K562 (cell line): ENCODE results near the gene PODXL. TPM values are rescaled to one million over a fixed set of nuclear protein-coding genes. Genes with fewer than 3 reads are reported as not detected.
A peak's percentile ranks its signal among the peaks of the same experiment; 100 is the strongest.

Experiments
- ASH1L ChIP-seq: fragments of 450-650 bp; IDR thresholded peaks from 2 replicates; pipeline ENCODE4 v1.6.1; 2018; ENCODE audit warnings: borderline replicate concordance, mild to moderate bottlenecking, low read depth; ENCODE audit not compliant: partially characterized antibody
- ATF1 ChIP-seq, 2 experiments: fragments of 450-650 bp in 1 of 2; IDR thresholded peaks; 2 replicates each; pipeline ENCODE4 v1.6.1; 2016; ENCODE audit warnings: missing compliant biosample characterization in 1 of 2, missing genetic modification characterization in 1 of 2
- ETV5 ChIP-seq: sonication (generic); formaldehyde crosslinking; IDR thresholded peaks from 2 replicates; pipeline ENCODE4 v1.4.0; 2020; ENCODE audit warnings: low read depth, mild to moderate bottlenecking, missing genetic modification reagents
- HDAC6 ChIP-seq: IDR thresholded peaks from 2 replicates; pipeline ENCODE4 v1.6.1; 2012; ENCODE audit warnings: low read depth, mild to moderate bottlenecking, control low read depth, inconsistent platforms, low read length, moderate library complexity
- HDGF ChIP-seq: fragments of 450-650 bp; IDR thresholded peaks from 2 replicates; pipeline ENCODE4 v1.6.1; 2016
- HEY1 ChIP-seq: fragments of 250-450 bp; sonication (Bioruptor Pico); IDR thresholded peaks from 2 replicates; pipeline ENCODE4 v1.5.0; 2020; ENCODE audit warnings: mild to moderate bottlenecking, moderate library complexity, borderline replicate concordance
- HNRNPLL ChIP-seq: fragments of 200-400 bp; formaldehyde crosslinking; IDR thresholded peaks from 2 replicates; pipeline ENCODE4 v1.6.1; 2017; ENCODE audit warnings: low read length, low read depth, mild to moderate bottlenecking; ENCODE audit not compliant: poor library complexity, severe bottlenecking
- IRF2 ChIP-seq: sonication (generic); formaldehyde crosslinking; IDR thresholded peaks from 2 replicates; pipeline ENCODE4 v1.8.1; 2022; ENCODE audit warnings: mild to moderate bottlenecking, missing genetic modification reagents
- KLF1 ChIP-seq: fragments of 450-650 bp; IDR thresholded peaks from 2 replicates; pipeline ENCODE4 v1.6.1; 2016; ENCODE audit warnings: missing genetic modification characterization, missing compliant biosample characterization
- PHF8 ChIP-seq: fragments of 200-600 bp; sonication (generic); IDR thresholded peaks from 2 replicates; pipeline ENCODE4 v1.6.1; 2012; ENCODE audit warnings: mixed run types, mild to moderate bottlenecking, inconsistent platforms, low read length, moderate library complexity, borderline replicate concordance
- PKNOX1 ChIP-seq: fragments of 450-650 bp; IDR thresholded peaks from 2 replicates; pipeline ENCODE4 v1.6.1; 2016
- RBM25 ChIP-seq: fragments of 200-400 bp; formaldehyde crosslinking; IDR thresholded peaks from 2 replicates; pipeline ENCODE4 v1.6.1; 2018; ENCODE audit warnings: low read length, low read depth, moderate library complexity; ENCODE audit not compliant: severe bottlenecking
- TEAD2 ChIP-seq: fragments of 450-650 bp; IDR thresholded peaks from 2 replicates; pipeline ENCODE4 v1.6.1; 2016; ENCODE audit warnings: missing genetic modification characterization, control low read depth, missing compliant biosample characterization
- TGIF2 ChIP-seq: sonication (generic); formaldehyde crosslinking; IDR thresholded peaks from 2 replicates; pipeline ENCODE4 v1.8.1; 2022; ENCODE audit warnings: mild to moderate bottlenecking, missing genetic modification reagents, moderate library complexity
- TRIM24 ChIP-seq, 2 experiments: fragments of 450-650 bp; IDR thresholded peaks; 2 replicates each; pipeline ENCODE4 v1.6.1; 2016
- ZBED1 ChIP-seq: IDR thresholded peaks from 2 replicates; pipeline ENCODE4 v1.6.1; 2014
- ZNF253 ChIP-seq: fragments of 250-450 bp; sonication (Bioruptor Pico); conservative IDR thresholded peaks from 2 replicates; pipeline ENCODE4 v1.6.1; 2021; ENCODE audit warnings: mild to moderate bottlenecking
- ZNF561 ChIP-seq: fragments of 450-650 bp; formaldehyde crosslinking; conservative IDR thresholded peaks from 2 replicates; pipeline ENCODE4 v1.4.0; 2020; ENCODE audit warnings: mild to moderate bottlenecking, moderate library complexity
- ZNF639 ChIP-seq, 2 experiments: fragments of 200-800 bp in 1 of 2; sonication (Bioruptor generic) in 1 of 2; sonication (generic) in 1 of 2; formaldehyde crosslinking in 1 of 2; IDR thresholded peaks in 1 of 2; conservative IDR thresholded peaks in 1 of 2; 2 replicates each; pipeline versions ENCODE4 v1.5.0 to v1.6.1; 2016 to 2020; ENCODE audit warnings: missing compliant biosample characterization in 1 of 2, missing genetic modification characterization in 1 of 2, missing genetic modification reagents in 1 of 2
- ZNF699 ChIP-seq: fragments of 250-450 bp; sonication (Bioruptor Pico); IDR thresholded peaks from 2 replicates; pipeline ENCODE4 v1.8.0; 2021; ENCODE audit warnings: mild to moderate bottlenecking, moderate library complexity; ENCODE audit not compliant: insufficient replicate concordance
- ZSCAN29 ChIP-seq: fragments of 450-650 bp; IDR thresholded peaks from 2 replicates; pipeline ENCODE4 v1.6.1; 2017
- polyA plus RNA-seq, 8 experiments: library from polyadenylated mRNA; depleted of rRNA in 4 of 8; stranded (reverse) in 5 of 8; unstranded in 3 of 8; fragments of >200 nt; fragmentation: Nextera tagmentation in 2 of 8; fragmentation: Illumina TruSeq in 1 of 8; extraction: Ambion mirVana in 2 of 8; extraction: Trizol in 1 of 8; gene quantifications; 2 replicates each; pipeline versions ENCODE4 v1.2.1 to v1.2.3, GENCODE V29; 2011 to 2014; ENCODE audit warnings: inconsistent platforms in 1 of 8, missing spikeins in 1 of 8
- total RNA-seq, 7 experiments: library from RNA; depleted of rRNA in 6 of 7; stranded (reverse); fragments of >200 nt in 6 of 7; fragmentation: Illumina TruSeq in 2 of 7; extraction: Trizol in 2 of 7; gene quantifications; 2 replicates each; pipeline versions ENCODE4 v1.2.1 to v1.2.3, GENCODE V29; 2011 to 2021; ENCODE audit warnings: low replicate concordance in 1 of 7
- TF ChIP-seq, protein P1 (sequence below): sonication (generic); formaldehyde crosslinking; IDR thresholded peaks from 2 replicates; pipeline ENCODE4 v1.8.0; 2022; ENCODE audit warnings: mild to moderate bottlenecking, missing genetic modification reagents
- TF ChIP-seq, protein P2 (sequence below), 2 experiments: fragments of 450-650 bp; conservative IDR thresholded peaks; 2 replicates each; pipeline ENCODE4 v1.6.1; 2017; ENCODE audit warnings: mild to moderate bottlenecking in 2 of 2, moderate library complexity in 2 of 2
- TF ChIP-seq, protein P3 (sequence below): IDR thresholded peaks from 2 replicates; pipeline ENCODE4 v1.6.1; 2016; ENCODE audit warnings: missing genetic modification characterization, missing compliant biosample characterization

The PODXL gene
- total and polyA plus RNA-seq, 9 of the 15 experiments (the other 6 are each of a cell fraction or from before 2014, with no cell fraction given): 0.01 to 0.73 (median 0.07) TPM

GRCh38 chr7:131586259-131586658 lies 29.8 kb upstream of the PODXL start (continued):
- TF ChIP-seq PKNOX1 (peak; percentile 44; the same call in 1 of the 2 replicates), TEAD2 (tag) (no peak), TGIF2 (no peak), ZNF699 (no peak), ETV5 (CRISPR knock-in tag) (peak; percentile 74; the same call in 1 of the 2 replicates), TRIM24 (IDR thresholded peaks at IDR 0.05) (peak; percentile 72 to 73; a peak in 2 of 4 replicates), HDGF (no peak), ZNF639 (CRISPR knock-in tag; conservative IDR thresholded peaks at IDR 0.05 in 1 of 2, IDR thresholded peaks at IDR 0.05 in 1 of 2) (peak in 1 of 2 experiments; percentile 57; a peak in 2 of 4 replicates), IRF2 (no peak), ZNF561 (CRISPR knock-in tag) (no peak), ZBED1 (no peak), ASH1L (no peak), HNRNPLL (no peak), HEY1 (CRISPR knock-in tag) (no peak), PHF8 (no peak), ZSCAN29 (no peak), ZNF253 (CRISPR knock-in tag) (no peak), ATF1 (CRISPR knock-in tag; IDR thresholded peaks at IDR 0.05) (no peak), ATF1 (tag; IDR thresholded peaks at IDR 0.05) (peak; percentile 75), KLF1 (tag) (no peak), RBM25 (no peak), HDAC6 (no peak)
- TF ChIP-seq, protein P1, sequence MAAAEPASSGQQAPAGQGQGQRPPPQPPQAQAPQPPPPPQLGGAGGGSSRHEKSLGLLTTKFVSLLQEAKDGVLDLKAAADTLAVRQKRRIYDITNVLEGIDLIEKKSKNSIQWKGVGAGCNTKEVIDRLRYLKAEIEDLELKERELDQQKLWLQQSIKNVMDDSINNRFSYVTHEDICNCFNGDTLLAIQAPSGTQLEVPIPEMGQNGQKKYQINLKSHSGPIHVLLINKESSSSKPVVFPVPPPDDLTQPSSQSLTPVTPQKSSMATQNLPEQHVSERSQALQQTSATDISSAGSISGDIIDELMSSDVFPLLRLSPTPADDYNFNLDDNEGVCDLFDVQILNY (CRISPR knock-in tag): no peak
- TF ChIP-seq, protein P2, sequence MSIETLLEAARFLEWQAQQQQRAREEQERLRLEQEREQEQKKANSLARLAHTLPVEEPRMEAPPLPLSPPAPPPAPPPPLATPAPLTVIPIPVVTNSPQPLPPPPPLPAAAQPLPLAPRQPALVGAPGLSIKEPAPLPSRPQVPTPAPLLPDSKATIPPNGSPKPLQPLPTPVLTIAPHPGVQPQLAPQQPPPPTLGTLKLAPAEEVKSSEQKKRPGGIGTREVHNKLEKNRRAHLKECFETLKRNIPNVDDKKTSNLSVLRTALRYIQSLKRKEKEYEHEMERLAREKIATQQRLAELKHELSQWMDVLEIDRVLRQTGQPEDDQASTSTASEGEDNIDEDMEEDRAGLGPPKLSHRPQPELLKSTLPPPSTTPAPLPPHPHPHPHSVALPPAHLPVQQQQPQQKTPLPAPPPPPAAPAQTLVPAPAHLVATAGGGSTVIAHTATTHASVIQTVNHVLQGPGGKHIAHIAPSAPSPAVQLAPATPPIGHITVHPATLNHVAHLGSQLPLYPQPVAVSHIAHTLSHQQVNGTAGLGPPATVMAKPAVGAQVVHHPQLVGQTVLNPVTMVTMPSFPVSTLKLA (conservative IDR thresholded peaks at IDR 0.05): no peak
- TF ChIP-seq, protein P3, sequence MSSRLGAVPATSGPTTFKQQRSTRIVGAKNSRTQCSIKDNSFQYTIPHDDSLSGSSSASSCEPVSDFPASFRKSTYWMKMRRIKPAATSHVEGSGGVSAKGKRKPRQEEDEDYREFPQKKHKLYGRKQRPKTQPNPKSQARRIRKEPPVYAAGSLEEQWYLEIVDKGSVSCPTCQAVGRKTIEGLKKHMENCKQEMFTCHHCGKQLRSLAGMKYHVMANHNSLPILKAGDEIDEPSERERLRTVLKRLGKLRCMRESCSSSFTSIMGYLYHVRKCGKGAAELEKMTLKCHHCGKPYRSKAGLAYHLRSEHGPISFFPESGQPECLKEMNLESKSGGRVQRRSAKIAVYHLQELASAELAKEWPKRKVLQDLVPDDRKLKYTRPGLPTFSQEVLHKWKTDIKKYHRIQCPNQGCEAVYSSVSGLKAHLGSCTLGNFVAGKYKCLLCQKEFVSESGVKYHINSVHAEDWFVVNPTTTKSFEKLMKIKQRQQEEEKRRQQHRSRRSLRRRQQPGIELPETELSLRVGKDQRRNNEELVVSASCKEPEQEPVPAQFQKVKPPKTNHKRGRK (tag): no peak
